Measurements from ENCODE around the gene PPP6R1.

Gene PPP6R1

GRCh38 chr19:55257461-55258420 lies 1.1 kb downstream of the PPP6R1 start:
- no peak for DNase-seq (ENCODE audit: low spot score)

GRCh38 chr19:55256562-55257460 lies 2.0 kb downstream of the PPP6R1 start:
- DNase-seq (ENCODE audit: low spot score): no peak

GRCh38 chr19:55255618-55256423 lies 3.0 kb downstream of the PPP6R1 start:
- no peak for DNase-seq (ENCODE audit: low spot score)

GRCh38 chr19:55254625-55254977 lies 4.2 kb downstream of the PPP6R1 start:
- no peak for DNase-seq (ENCODE audit: low spot score)

DNA sequence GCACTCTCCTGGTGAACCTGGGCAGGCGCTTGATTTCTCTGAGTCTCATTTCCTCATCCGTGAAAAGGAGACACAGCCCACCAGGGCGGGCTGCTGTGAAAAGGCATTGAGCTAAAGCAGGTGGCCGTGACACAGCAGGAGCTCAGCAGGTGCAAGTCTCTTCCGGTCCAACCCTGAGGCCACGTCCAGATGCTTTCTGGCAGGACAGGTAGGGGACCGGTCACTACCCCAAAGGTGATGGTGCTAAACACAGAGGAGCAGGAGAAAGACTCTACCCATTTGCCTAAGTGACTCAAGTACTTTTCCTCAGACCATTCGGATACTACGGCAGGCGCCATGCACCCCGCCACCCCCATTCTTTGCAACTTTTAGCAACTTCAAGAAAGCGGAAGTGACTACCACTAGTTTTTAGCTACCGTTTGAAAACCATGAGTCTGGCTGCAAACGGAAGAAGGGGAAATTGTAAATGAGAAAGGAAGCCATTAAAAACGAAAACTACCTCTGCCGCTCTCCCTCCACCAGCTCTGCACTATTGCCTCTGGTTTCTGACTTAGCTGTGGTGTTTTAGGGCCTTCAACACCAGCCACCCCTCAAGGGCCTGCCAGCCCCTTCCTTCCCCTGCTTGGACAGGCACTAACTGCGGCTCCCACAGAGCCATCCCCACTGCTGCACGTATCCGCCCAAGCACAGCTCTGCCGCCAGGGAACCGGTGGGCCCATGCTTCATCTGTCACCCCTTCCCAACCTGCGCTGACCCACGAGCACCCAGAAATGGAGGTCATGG lies 4.8 kb downstream of the PPP6R1 start:
- DNase-seq (ENCODE audit: low spot score): no peak

DNA sequence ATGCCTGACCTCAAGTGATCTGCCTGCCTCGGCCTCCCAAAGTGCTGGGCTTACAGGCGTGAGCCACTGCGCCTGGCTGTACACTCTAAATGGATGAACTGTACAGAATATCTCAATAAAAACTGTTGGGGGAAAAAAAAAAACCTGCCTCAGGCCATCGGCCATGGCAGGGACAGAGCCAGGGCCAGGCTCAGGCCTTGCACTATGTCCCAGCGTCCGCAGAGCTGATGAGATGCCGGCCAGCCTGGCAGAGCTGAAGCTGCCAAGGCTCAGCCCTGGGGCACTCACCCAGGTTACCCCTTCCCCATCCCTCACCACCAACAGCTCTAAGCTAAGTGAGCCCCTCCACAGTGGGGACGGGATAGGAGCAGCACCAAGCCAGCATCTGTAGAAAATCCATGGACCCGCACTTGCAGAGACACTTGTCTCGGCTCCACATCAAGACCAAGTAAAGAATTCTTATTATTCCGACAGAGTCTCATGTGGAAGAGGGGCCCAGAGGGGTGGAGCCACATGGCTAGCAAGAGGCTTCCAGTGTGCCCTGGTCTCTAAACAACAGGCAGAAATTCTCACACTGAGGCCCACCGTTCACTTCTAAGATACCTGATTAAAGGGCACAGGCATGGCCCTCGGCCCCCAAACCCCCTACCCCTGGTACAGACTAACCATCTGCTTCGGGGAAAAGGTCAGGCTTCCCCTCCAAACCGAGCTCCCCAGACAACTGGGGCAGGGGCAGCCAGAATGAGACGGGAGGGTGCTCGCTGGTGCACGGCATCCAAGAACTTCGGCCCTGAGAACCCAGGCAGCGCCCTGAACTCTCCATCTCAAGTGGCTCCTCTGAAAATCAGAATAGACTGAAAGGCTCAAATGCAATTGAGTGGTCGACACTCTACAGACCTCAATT lies 5.8 kb downstream of the PPP6R1 start:
- no peak for DNase-seq (ENCODE audit: low spot score)

GRCh38 chr19:55251341-55252081 lies 7.3 kb downstream of the PPP6R1 start:
- DNase-seq (ENCODE audit: low spot score): no peak

GRCh38 chr19:55250262-55251036 lies 8.4 kb downstream of the PPP6R1 start:
- no peak for DNase-seq (ENCODE audit: low spot score)

- no peak for DNase-seq (ENCODE audit: low spot score)
Observed at GRCh38 chr19:55249841-55250240, 9.0 kb downstream of the PPP6R1 start.

DNA sequence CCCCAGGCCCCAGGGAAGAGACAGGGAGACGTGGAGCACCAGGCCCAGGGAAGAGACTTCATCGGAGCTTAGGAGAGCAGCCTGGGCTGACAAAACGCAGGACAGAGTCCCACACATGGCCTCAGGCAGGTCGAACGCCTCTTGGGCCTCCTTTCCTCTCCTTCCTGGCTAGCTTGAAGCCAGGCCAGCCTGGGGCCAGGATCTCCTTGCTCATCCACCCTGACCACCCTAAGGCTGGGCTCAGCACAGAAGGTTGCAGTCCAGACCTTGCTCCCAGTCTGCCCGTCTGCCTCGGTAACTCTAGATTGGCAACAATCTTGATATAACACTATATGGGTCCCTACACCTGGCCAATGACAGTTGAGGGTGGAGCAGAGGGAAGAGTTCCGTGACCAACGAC lies 10.1 kb downstream of the PPP6R1 start:
- DNase-seq (ENCODE audit: low spot score): no peak

DNA sequence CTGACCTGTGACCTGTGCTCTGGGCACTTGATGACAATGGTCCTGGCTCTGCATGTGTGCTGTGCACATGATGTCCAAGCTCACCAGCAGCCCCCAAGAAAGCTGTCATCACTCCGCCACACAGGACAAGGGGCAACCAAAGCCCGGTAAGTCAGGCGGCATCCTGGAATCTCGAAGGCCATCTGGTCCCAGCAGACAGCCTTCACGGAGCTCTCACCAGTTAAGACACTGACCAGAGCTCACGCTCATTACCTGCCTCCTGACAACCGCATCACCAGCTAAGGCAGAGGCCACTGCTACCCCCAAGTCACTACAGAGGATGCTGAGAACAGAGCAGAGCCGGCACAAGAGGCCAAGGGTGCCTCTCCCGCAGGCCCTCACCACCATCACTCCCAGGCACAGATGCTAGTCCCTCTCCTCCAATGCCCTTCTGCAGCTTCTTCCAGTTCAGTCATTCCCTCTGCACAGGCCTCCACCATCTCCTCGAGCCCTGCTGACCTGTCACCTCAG lies 10.6 kb downstream of the PPP6R1 start:
- DNase-seq (ENCODE audit: low spot score): no peak

GRCh38 chr19:55247621-55248099 lies 11.2 kb downstream of the PPP6R1 start:
- no peak for DNase-seq (ENCODE audit: low spot score)

- no peak for DNase-seq (ENCODE audit: low spot score)
Observed at GRCh38 chr19:55246462-55247451, 12.1 kb downstream of the PPP6R1 start.

DNA sequence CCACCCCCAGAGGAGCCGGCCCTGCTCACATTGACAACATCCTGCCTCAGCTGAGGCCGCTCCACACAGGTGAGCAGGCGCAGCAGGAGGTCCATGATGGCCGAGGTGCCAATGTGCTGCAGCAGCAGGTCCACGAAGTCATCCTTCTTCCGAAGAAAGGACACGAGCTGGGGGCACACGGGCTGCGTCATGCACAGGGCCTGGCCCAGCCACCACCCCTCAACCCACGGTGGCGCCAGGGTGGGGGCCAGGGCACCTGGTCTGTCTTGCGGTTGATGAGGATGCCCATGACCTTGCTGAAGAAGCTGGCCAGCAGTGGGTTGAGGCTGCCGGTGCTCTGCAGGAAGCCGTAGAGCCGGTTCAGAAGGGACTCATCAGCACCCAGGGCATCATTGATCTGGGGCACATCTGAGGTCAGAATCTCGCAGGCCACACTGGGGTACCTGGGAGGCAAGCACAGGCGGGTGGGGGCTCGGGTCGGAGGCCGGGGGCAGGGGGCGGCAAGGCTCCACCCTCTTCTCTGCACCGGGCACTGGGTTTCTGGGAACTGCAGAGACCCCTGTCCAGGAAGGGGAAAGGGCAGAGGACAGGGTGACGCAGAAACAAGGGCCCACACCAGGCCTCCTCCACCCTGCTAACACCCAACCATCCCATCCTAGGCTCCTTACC lies 13.4 kb downstream of the PPP6R1 start:
- DNase-seq (ENCODE audit: low spot score): no peak

DNA sequence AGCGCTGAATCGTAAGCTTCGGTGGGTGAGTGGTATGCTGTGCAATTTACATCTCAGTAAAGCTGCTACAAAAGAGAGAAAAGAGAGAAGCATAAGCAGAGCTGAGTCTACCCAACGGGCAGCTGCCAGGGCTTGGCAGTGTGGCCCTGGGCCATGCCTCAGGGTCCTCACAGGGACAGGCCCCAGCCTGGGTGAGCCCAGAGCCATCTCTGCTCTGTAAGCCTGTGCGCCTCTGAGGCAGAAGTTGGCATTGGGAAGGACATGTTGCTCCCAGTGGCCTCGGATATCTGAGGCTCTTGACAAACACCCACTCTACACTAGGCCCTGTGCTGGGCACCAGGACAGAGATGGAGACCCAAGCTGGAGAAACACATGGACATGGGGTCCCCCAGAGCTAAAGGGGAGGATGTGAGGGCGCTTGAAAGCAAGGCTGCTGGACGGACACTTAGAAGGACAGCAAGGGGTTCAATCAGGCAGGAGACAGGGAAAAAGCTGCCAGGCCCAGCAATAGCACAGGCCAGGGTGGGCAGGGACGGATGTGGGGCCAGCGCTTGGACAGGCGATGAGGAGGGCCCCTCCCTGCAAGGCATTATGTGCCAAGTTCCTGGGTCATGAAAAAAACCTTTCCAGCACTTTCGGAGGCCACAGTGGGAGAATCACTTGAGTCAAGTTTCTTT lies 14.7 kb downstream of the PPP6R1 start:
- no peak for DNase-seq (ENCODE audit: low spot score)

DNA sequence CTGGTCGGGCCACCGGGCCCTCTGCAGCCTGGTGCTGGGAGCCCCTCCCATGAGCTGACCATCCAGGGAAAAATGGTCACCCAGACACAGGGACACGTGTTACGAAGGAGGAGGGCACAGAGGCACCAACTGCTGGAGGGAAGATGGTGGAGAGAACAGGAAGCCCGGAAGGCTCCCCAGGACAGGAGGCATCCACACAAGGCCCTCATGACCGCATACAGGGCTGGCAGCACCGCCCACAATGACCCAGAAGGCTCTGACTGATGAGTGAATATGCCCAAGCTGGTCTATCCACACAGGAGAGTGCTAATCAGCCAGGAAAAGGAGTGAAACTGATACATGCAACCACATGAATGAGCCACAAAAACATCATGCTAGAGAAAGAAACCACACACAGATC lies 16.3 kb downstream of the PPP6R1 start:
- DNase-seq (ENCODE audit: low spot score): no peak
